Esophagus muscularis mucosa (tissue), 4 donors: ENCODE measurements around the gene PCNX2. TPM values are rescaled to one million over a fixed set of nuclear protein-coding genes. Genes with fewer than 3 reads are reported as not detected.
A peak's percentile ranks its signal among the peaks of the same experiment; 100 is the strongest.

Source experiments
- DNase-seq: peaks from one replicate; pipeline ENCODE4 v3.0.0-alpha.2; 2017; ENCODE audit errors: extremely low spot score
- H3K27ac ChIP-seq, 4 donors: fragments of 200-600 bp; sonication (generic); replicated peaks in 1 of 4; 1 replicate in 3 of 4; 2 replicates in 1 of 4; pipeline ENCODE4 v1.5.1; 2016 to 2019; ENCODE audit warnings: mild to moderate bottlenecking in 1 of 4
- H3K27me3 ChIP-seq, 4 donors: fragments of 200-600 bp; sonication (generic); one replicate each; pipeline versions ENCODE4 v1.5.1 to v1.6.0; 2016 to 2019
- H3K36me3 ChIP-seq, 4 donors: fragments of 200-600 bp; sonication (generic); one replicate each; pipeline ENCODE4 v1.5.1; 2016 to 2019
- H3K4me1 ChIP-seq, 4 donors: fragments of 200-600 bp; sonication (generic); one replicate each; pipeline ENCODE4 v1.5.1; 2016 to 2019
- H3K4me3 ChIP-seq, 4 donors: fragments of 200-600 bp; sonication (generic); 1 replicate in 2 of 4; 2 replicates in 2 of 4; pipeline ENCODE4 v1.5.1; 2016 to 2019; ENCODE audit warnings: mild to moderate bottlenecking in 4 of 4, moderate library complexity in 1 of 4
- H3K9me3 ChIP-seq, 4 donors: fragments of 200-600 bp; sonication (generic); 1 replicate in 3 of 4; 2 replicates in 1 of 4; pipeline ENCODE4 v1.5.1; 2016 to 2019
- EP300 ChIP-seq: sonication (generic); formaldehyde crosslinking; IDR thresholded peaks from one replicate; pipeline ENCODE4 v1.6.1; 2017; ENCODE audit warnings: antibody characterized with exemption
- POLR2A ChIP-seq: fragments of 450-650 bp; IDR thresholded peaks from one replicate; pipeline ENCODE4 v1.6.1; 2017; ENCODE audit warnings: antibody characterized with exemption, moderate library complexity, mild to moderate bottlenecking, low read depth
- POLR2AphosphoS5 ChIP-seq, 2 donors: sonication (generic); formaldehyde crosslinking; IDR thresholded peaks; one replicate each; pipeline ENCODE4 v1.6.1; 2017; ENCODE audit warnings: antibody characterized with exemption in 2 of 2
- WGBS: methylation state at CpG from one replicate; pipeline ENCODE4 v1.1.5; 2018; 5-methylcytosine and 5-hydroxymethylcytosine counted together
- intact Hi-C: fragments of 100-400 bp; cut with DNase I; formaldehyde crosslinking; loops from one replicate; pipeline ENCODE4 v1.15.1; 2023
- total RNA-seq, 4 donors: library from RNA; depleted of rRNA; stranded (reverse); fragments of >200 nt; gene quantifications; one replicate each; pipeline versions ENCODE4 v1.1.0 to v1.2.1, GENCODE V29; 2016
- TF ChIP-seq, protein P1 (sequence below), 3 experiments: fragments of 200-600 bp in 2 of 3; fragments of 450-650 bp in 1 of 3; sonication (generic) in 2 of 3; IDR thresholded peaks; one replicate each; pipeline ENCODE4 v1.5.1; 2017 to 2019; ENCODE audit warnings: antibody characterized with exemption in 3 of 3, mild to moderate bottlenecking in 2 of 3, moderate library complexity in 1 of 3

PCNX2 gene
- total RNA-seq, 4 donors from 2014 or later: 5.7 to 23.3 (median 7.9) TPM

DNA sequence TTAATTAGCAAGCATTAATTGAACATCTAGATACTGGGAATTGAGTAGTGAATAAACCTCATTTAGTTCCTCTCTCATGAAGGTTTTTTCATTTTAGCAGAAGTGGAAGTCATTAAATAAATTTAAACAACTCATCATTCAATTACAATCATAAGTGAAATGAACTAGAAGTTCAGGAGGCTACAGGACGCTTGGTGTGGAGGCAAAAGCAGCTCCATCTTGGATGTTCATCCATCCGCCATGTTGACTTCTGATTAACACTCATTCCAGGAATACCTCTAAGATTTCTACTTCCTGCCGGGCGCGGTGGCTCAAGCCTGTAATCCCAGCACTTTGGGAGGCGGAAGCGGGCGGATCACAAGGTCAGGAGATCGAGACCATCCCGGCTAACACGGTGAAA is 356.6 kb downstream of the PCNX2 start:
- no peak overlapping the region for H3K4me3 ChIP-seq
- no peak overlapping the region for H3K27ac ChIP-seq
- H3K27me3 ChIP-seq: no peaks in the 10 kb centered on the region
- no peaks in the 10 kb centered on the region for H3K9me3 ChIP-seq
- H3K36me3 ChIP-seq: no peaks in the 10 kb centered on the region
- peak; percentile 8 for DNase-seq
- H3K4me1 ChIP-seq: no peaks in the 10 kb centered on the region
- 96% methylated on average over 11 of the region's 11 CpGs for WGBS
- TF ChIP-seq EP300 (no peak), POLR2AphosphoS5 (IDR thresholded peaks at IDR 0.05) (no peak), POLR2A (no peak)
- TF ChIP-seq, protein P1, sequence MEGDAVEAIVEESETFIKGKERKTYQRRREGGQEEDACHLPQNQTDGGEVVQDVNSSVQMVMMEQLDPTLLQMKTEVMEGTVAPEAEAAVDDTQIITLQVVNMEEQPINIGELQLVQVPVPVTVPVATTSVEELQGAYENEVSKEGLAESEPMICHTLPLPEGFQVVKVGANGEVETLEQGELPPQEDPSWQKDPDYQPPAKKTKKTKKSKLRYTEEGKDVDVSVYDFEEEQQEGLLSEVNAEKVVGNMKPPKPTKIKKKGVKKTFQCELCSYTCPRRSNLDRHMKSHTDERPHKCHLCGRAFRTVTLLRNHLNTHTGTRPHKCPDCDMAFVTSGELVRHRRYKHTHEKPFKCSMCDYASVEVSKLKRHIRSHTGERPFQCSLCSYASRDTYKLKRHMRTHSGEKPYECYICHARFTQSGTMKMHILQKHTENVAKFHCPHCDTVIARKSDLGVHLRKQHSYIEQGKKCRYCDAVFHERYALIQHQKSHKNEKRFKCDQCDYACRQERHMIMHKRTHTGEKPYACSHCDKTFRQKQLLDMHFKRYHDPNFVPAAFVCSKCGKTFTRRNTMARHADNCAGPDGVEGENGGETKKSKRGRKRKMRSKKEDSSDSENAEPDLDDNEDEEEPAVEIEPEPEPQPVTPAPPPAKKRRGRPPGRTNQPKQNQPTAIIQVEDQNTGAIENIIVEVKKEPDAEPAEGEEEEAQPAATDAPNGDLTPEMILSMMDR (IDR thresholded peaks at IDR 0.05): no peak
- intact Hi-C loops: no loop called here

DNA sequence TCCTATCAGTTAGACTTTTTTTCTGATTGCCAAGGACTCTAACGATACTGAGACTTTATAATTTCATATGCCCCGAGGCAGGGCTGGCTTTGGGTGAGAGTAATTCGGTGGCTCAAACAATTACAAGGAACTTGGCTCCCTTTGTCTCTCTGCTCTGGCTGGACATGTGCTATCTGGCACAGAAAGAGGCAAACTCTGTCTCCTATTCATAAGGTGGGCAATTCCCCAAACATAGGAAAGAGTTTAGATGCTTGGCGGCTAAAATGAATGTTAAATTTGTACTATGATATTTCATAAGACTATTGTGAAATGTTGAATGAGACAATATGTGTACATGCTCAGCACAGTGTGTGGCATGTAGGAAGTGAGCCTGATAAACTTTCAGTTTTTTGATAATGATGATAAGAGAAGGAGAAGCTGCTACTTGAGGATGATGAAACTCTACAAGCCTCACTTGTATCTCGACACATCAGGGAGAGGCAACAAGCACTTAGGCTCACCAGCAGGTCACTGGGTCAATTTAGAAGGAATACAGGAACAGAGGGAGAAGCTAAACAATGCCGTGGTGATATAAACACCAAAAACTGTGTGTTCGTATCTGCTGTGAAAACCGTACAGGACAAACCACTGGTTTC is 357.7 kb downstream of the PCNX2 start:
- Histone ChIP-seq H3K4me3 (no peak overlapping the region), H3K4me1 (no peaks in the 10 kb centered on the region), H3K27me3 (no peaks in the 10 kb centered on the region), H3K36me3 (no peaks in the 10 kb centered on the region), H3K9me3 (no peaks in the 10 kb centered on the region), H3K27ac (no peak overlapping the region)
- intact Hi-C loops: no loop called here
- 53% methylated on average over 8 of the region's 8 CpGs for WGBS
- DNase-seq: peak; percentile 55
- TF ChIP-seq POLR2AphosphoS5 (IDR thresholded peaks at IDR 0.05) (no peak), POLR2A (no peak), EP300 (no peak)
- TF ChIP-seq, protein P1 (IDR thresholded peaks at IDR 0.05): no peak

DNA sequence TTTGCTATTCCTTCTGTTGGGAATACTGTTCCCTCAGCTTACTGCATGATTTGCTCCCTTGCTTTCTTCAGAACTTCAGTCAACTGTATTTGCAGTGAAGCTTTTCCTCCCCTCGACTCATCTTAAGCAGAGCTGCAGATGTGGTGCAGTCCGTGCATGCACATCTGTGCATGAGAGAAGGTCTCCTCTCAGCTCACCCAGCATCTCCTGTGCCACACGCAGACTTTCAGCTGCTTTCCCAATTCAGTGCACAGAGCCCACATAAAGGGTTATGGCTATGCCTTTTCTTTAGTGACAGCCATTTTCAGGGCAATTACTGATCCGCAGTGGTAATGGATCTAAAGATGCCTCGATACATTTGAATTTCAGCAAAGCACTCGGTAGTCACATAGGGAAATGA is 358.6 kb downstream of the PCNX2 start:
- Histone ChIP-seq H3K27ac (no peak overlapping the region), H3K4me1 (no peaks in the 10 kb centered on the region), H3K36me3 (no peaks in the 10 kb centered on the region), H3K27me3 (no peaks in the 10 kb centered on the region), H3K4me3 (no peak overlapping the region), H3K9me3 (no peaks in the 10 kb centered on the region)
- no peak for TF ChIP-seq POLR2A
- TF ChIP-seq EP300: no peak
- TF ChIP-seq POLR2AphosphoS5 (IDR thresholded peaks at IDR 0.05): no peak
- TF ChIP-seq, protein P1 (IDR thresholded peaks at IDR 0.05): no peak
- 90% methylated on average over 6 of the region's 6 CpGs for WGBS
- peak; percentile 10 for DNase-seq
- intact Hi-C loops: no loop called here

Other genes with a start within 250 kb of the PCNX2 start
- gene MAP3K21, start 32.0 kb upstream of the PCNX2 start, total RNA-seq: under 1 TPM; 0.34 to 0.66 (median 0.43) TPM